Heart left ventricle (tissue), 16 donors: ENCODE measurements around the gene KCNK2. TPM values are rescaled to one million over a fixed set of nuclear protein-coding genes. Genes with fewer than 3 reads are reported as not detected.

Source experiments
- ATAC-seq, 4 donors: fragments of 200-7000 bp; cut with Tn5 transposase; one replicate each; pipeline ENCODE4 v1.9.1; 2020 to 2022; ENCODE audit warnings: moderate library complexity in 4 of 4, mild to moderate bottlenecking in 3 of 4, moderate number of reproducible peaks in 1 of 4
- DNase-seq, 5 donors: peaks; one replicate each; pipeline ENCODE4 v3.0.0-alpha.2; 2020
- H3K27ac ChIP-seq, 12 donors: fragments of 200-600 bp; sonication (generic) in 4 of 12; one replicate each; pipeline versions ENCODE4 v1.5.0 to v1.8.0; 2016 to 2022; ENCODE audit warnings: mild to moderate bottlenecking in 2 of 12
- H3K27me3 ChIP-seq, 9 donors: fragments of 200-600 bp; sonication (generic) in 2 of 9; one replicate each; pipeline versions ENCODE4 v1.5.1 to v1.8.0; 2016 to 2022; ENCODE audit warnings: mild to moderate bottlenecking in 3 of 9
- H3K36me3 ChIP-seq, 9 donors: fragments of 200-600 bp; sonication (generic) in 2 of 9; one replicate each; pipeline versions ENCODE4 v1.5.0 to v1.8.0; 2018 to 2022; ENCODE audit warnings: mild to moderate bottlenecking in 2 of 9
- H3K4me1 ChIP-seq, 12 donors: fragments of 200-600 bp; sonication (generic) in 4 of 12; one replicate each; pipeline versions ENCODE4 v1.5.0 to v1.8.0; 2016 to 2022; ENCODE audit warnings: mild to moderate bottlenecking in 3 of 12
- H3K4me3 ChIP-seq, 12 donors: fragments of 200-600 bp; sonication (generic) in 4 of 12; one replicate each; pipeline versions ENCODE4 v1.5.0 to v1.8.0; 2017 to 2022; ENCODE audit warnings: mild to moderate bottlenecking in 9 of 12, moderate library complexity in 4 of 12
- H3K9me3 ChIP-seq, 12 donors: fragments of 200-600 bp; sonication (generic) in 4 of 12; one replicate each; pipeline versions ENCODE4 v1.5.0 to v1.8.0; 2016 to 2022; ENCODE audit warnings: mild to moderate bottlenecking in 1 of 12
- POLR2A ChIP-seq, 2 donors: fragments of 450-650 bp; IDR thresholded peaks; one replicate each; pipeline ENCODE4 v1.6.1; 2017; ENCODE audit warnings: antibody characterized with exemption in 2 of 2, mild to moderate bottlenecking in 2 of 2, moderate library complexity in 2 of 2
- WGBS, 4 donors: extraction: QIAGEN DNeasy Blood & Tissue Kit in 2 of 4; methylation state at CpG; one replicate each; pipeline versions ENCODE4 v1.1.5 to v1.1.7; 2013 to 2018; 5-methylcytosine and 5-hydroxymethylcytosine counted together
- intact Hi-C, 10 donors: fragments of 100-400 bp; cut with DNase I; formaldehyde crosslinking; loops; one replicate each; pipeline versions ENCODE4 v1.11.1 to v1.14.2; 2022
- polyA plus RNA-seq, 2 donors: library from polyadenylated mRNA; stranded (reverse); fragments of 200-250 nt; gene quantifications; one replicate each; pipeline ENCODE4 v1.2.3, GENCODE V29; 2013
- total RNA-seq, 9 donors: library from RNA; depleted of rRNA in 2 of 9; stranded (reverse); fragments of >200 nt in 2 of 9; fragmentation: NEBNext Ultra II Directional in 3 of 9; extraction: Animal tissue kit (Norgen Biotek cat#: 25700) in 3 of 9; gene quantifications; one replicate each; pipeline versions ENCODE4 v1.1.0 to v1.2.4, GENCODE V29; 2016 to 2023
- TF ChIP-seq, protein P1 (sequence below), 12 donors: fragments of 200-600 bp; sonication (generic) in 4 of 12; IDR thresholded peaks; one replicate each; pipeline versions ENCODE4 v1.5.0 to v1.8.0; 2018 to 2022; ENCODE audit warnings: antibody characterized with exemption in 12 of 12, mild to moderate bottlenecking in 5 of 12
- donor health status: ischemic (EF 13 %, LVEDD 7.1; RV severe dilation, severe dysfunction).
- donor health status: healthy with polysubstance abuse.
- donor health status: DM: no; HTN: yes; CAD: no.
- donor health status: DM: no; HTN: no; CAD: no.
- donor health status: ischemic (EF 25% LVEDD 6.9; RV normal size, moderate dysfunction).
- donor health status: ischemic (EF 25% LVEDD 5.7; RV mildly dilated, moderate dysfunction).
- donor health status: healthy.
- donor health status: DM: yes; HTN: yes; CAD: no.
- donor health status: ischemic (EF 35%, LVEDD 5.7; RV mildly dilated, moderate dysfunction).
- donor health status: nonischemic (EF 11% LVEDD 7.7; RV severe dilation, severe dysfunction).
- donor health status: DM: yes; HTN: yes; CAD: no.
- donor health status: PGD.
- donor health status: ischemic (EF 29% LVEDD 5.4; RV normal size, mild dysfunction).
- donor health status: nonischemic (EF 23%, LVEDD 6.1; RV moderate dilation, normal function).

KCNK2 gene
- total and polyA plus RNA-seq, 11 donors: 0.04 to 1.3 (median 0.21) TPM; not detected in 3

DNA sequence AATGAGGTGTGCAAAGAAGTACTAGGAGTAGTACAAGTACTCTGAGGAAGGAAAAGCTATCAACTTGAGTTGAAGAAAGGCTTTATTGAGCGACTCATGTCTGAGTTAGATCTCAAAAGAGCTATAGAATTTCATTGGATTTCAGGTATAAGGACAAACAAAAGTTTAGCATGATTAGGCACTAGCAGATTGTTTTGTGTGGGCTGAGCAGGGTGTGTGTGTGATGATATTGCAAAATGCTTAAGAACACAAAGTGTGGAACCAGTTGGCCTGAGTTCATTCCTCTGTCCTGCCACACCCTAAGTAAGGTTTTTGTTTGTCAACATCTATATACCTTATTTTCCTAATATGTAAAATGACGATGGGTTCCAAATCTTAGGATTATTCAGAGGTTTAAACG is 158.9 kb downstream of the KCNK2 start:
- Histone ChIP-seq H3K36me3 (no peaks in the 10 kb centered on the region), H3K4me3 (no peak overlapping the region), H3K4me1 (no peaks in the 10 kb centered on the region), H3K9me3 (peaks cover 0 to 3% (median 0%) of the 10 kb centered on the region in 12 donors), H3K27me3 (no peaks in the 10 kb centered on the region), H3K27ac (no peak overlapping the region)
- WGBS, 4 donors: 75 to 87% (median 81%) methylated on average over 3 of the region's 3 CpGs
- DNase-seq (no peak), ATAC-seq (no peak)
- intact Hi-C loops: no loop called here
- TF ChIP-seq, protein P1, sequence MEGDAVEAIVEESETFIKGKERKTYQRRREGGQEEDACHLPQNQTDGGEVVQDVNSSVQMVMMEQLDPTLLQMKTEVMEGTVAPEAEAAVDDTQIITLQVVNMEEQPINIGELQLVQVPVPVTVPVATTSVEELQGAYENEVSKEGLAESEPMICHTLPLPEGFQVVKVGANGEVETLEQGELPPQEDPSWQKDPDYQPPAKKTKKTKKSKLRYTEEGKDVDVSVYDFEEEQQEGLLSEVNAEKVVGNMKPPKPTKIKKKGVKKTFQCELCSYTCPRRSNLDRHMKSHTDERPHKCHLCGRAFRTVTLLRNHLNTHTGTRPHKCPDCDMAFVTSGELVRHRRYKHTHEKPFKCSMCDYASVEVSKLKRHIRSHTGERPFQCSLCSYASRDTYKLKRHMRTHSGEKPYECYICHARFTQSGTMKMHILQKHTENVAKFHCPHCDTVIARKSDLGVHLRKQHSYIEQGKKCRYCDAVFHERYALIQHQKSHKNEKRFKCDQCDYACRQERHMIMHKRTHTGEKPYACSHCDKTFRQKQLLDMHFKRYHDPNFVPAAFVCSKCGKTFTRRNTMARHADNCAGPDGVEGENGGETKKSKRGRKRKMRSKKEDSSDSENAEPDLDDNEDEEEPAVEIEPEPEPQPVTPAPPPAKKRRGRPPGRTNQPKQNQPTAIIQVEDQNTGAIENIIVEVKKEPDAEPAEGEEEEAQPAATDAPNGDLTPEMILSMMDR (IDR thresholded peaks at IDR 0.05): no peak
- no peak for TF ChIP-seq POLR2A (IDR thresholded peaks at IDR 0.05)

DNA sequence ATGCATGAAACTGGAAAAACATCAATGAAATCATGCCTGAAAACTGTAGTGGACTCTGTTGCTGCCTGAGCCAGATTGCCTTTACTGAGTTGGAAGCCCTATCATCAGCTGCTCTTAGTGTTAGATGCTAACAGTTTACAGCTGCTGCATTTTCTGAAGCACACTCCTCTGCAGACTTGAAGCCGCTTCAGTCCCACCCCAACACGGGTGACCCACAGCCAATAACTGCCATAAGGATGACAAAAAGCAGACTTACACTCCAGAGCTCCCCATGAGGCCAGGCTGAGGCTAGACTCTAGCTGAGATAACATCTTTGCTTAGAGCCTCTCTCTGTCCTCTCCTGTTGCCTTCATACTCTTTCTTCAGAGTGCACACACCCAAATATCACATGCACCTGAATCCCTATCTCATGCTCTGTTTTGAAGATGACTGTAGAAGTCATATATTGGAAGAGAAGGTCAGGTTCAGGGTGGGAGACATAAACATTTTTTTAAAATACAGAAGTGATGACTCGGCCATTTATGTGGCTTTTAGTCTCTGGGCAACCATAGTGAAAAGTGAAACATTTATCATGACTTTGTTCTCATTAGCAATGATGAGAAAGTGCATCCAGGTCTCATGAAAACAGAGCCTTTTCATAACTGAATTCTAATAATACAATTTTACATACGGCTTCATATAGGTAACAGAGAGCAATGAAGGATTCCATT is 161.0 kb downstream of the KCNK2 start:
- H3K27me3 ChIP-seq: no peaks in the 10 kb centered on the region
- H3K4me1 ChIP-seq: no peaks in the 10 kb centered on the region
- H3K4me3 ChIP-seq: no peak overlapping the region
- intact Hi-C loops: no loop called here
- ATAC-seq (no peak), DNase-seq (no peak)
- 54 to 64% (median 58%) methylated on average over 4 of the region's 4 CpGs for WGBS, 4 donors
- no peaks in the 10 kb centered on the region for H3K36me3 ChIP-seq
- TF ChIP-seq POLR2A (IDR thresholded peaks at IDR 0.05): no peak
- TF ChIP-seq, protein P1 (IDR thresholded peaks at IDR 0.05): no peak
- H3K9me3 ChIP-seq: peaks cover 0 to 3% (median 0%) of the 10 kb centered on the region in 12 donors
- no peak overlapping the region for H3K27ac ChIP-seq

DNA sequence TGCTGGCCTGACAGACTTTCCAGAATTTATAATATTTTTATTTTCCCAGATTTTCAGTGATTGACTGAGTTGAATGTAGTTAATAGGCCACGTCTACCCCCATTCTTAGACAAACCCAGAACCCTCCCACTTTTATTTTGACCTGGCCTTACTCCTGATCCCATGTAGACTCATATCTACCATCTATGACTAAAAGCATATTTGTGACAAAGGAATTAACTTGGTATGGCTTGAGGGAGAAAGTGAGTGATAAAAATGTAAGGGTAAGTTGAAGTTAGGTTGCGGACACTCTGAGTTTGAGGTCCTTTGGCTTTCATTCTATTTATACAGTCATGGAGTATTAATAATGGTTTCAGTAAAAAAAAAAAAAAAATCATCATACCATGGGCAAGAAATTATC is 168.4 kb downstream of the KCNK2 start:
- no peaks in the 10 kb centered on the region for H3K4me1 ChIP-seq
- intact Hi-C loops: no loop called here
- no peaks in the 10 kb centered on the region for H3K9me3 ChIP-seq
- no peaks in the 10 kb centered on the region for H3K36me3 ChIP-seq
- H3K4me3 ChIP-seq: no peak overlapping the region
- 88 to 97% (median 89%) methylated on average over 2 of the region's 2 CpGs for WGBS, 4 donors
- TF ChIP-seq, protein P1 (IDR thresholded peaks at IDR 0.05): no peak
- no peak for TF ChIP-seq POLR2A (IDR thresholded peaks at IDR 0.05)
- no peaks in the 10 kb centered on the region for H3K27me3 ChIP-seq
- ATAC-seq: no peak
- DNase-seq: no peak
- H3K27ac ChIP-seq: no peak overlapping the region

DNA sequence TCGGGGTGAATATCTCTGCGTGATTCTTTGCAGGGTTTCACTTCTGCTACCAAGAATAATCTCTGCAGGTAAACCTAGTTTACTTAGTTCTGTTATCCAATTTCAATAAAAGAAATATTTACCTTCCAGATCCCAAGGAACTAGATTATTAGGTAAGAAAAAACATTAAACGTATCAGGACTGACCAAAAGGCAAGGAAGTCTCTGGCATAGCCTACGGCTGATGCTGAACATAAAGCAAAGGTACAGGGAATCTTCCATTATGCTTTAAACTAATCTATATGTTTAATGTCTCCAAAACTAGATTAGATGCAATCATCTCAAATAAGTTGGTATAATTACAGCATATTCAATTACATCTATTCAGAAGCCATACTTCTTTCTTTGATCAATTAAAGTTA is 168.9 kb downstream of the KCNK2 start:
- 91 to 95% (median 93%) methylated on average over 4 of the region's 4 CpGs for WGBS, 4 donors
- ATAC-seq (no peak), DNase-seq (no peak)
- Histone ChIP-seq H3K27ac (no peak overlapping the region), H3K36me3 (no peaks in the 10 kb centered on the region), H3K4me3 (no peak overlapping the region), H3K4me1 (no peaks in the 10 kb centered on the region), H3K9me3 (no peaks in the 10 kb centered on the region), H3K27me3 (no peaks in the 10 kb centered on the region)
- TF ChIP-seq, protein P1 (IDR thresholded peaks at IDR 0.05): no peak
- TF ChIP-seq POLR2A (IDR thresholded peaks at IDR 0.05): no peak
- intact Hi-C loops: no loop called here
